ENCODE data around the gene PPP1R10. TPM values are rescaled to one million over a fixed set of nuclear protein-coding genes. Genes with fewer than 3 reads are reported as not detected.

PPP1R10 gene
- total RNA-seq, 2 donors from 2014 or later = 138 to 154 TPM

DNA sequence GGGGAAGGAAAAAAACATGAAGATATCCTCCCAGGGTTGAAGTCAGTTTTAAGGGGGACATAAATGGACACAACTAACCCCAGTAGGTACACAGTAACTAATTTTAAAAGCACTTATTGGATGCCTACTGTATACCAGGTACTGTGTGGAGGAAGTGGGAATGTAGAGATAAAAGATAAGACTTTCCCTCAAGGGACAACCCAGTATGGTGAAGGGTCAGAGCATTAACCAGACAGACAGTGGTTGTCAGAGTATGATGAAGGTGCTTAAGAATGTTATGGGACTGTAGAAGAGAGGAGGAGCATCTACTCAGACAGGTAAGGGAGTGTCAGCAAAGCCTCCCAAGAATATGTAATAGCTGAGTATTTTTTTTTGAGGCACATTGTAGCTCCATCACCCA lies 44.9 kb downstream of the PPP1R10 start:
- peak overlapping the region; percentile 98 for H3K27ac Mint-ChIP-seq
- peaks cover 10 to 20% of the 10 kb centered on the region in 2 donors for H3K36me3 Mint-ChIP-seq (ENCODE audit: insufficient read depth in 2 of 2)
- ATAC-seq (replicated peaks in 1 of 2) (no peak), DNase-seq (no peak)
- peak overlapping the region; percentile 91 to 98 for H3K4me3 Mint-ChIP-seq
- H3K9me3 Mint-ChIP-seq = no peaks in the 10 kb centered on the region
- H3K4me1 Mint-ChIP-seq (ENCODE audit: low read depth) = peaks cover 80% of the 10 kb centered on the region
- H3K27me3 Mint-ChIP-seq (ENCODE audit: low read depth) = no peaks in the 10 kb centered on the region

DNA sequence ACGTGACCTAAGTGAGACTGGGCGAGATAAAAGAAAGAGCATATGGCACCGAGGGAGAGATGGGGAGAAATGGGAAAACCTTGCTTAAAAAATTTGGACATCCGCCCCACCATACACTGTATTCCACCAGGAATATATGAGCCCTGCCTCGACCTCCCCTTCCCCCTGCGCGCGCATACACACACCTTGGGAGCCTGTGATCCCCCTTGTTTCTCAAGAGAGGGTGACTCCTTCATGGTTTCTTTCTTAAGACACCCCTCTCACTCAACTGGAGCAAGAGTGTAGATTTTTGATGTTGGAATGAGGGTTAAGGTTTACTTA lies 45.3 kb downstream of the PPP1R10 start:
- Mint-ChIP-seq H3K9me3 (no peaks in the 10 kb centered on the region), H3K4me3 (peak overlapping the region; percentile 91 to 98), H3K36me3 (ENCODE audit: insufficient read depth in 2 of 2) (peaks cover 6 to 16% of the 10 kb centered on the region in 2 donors), H3K27ac (peak overlapping the region; percentile 98), H3K4me1 (ENCODE audit: low read depth) (peaks cover 79% of the 10 kb centered on the region), H3K27me3 (ENCODE audit: low read depth) (no peaks in the 10 kb centered on the region)
- no peak for ATAC-seq (replicated peaks in 1 of 2)
- no peak for DNase-seq

DNA sequence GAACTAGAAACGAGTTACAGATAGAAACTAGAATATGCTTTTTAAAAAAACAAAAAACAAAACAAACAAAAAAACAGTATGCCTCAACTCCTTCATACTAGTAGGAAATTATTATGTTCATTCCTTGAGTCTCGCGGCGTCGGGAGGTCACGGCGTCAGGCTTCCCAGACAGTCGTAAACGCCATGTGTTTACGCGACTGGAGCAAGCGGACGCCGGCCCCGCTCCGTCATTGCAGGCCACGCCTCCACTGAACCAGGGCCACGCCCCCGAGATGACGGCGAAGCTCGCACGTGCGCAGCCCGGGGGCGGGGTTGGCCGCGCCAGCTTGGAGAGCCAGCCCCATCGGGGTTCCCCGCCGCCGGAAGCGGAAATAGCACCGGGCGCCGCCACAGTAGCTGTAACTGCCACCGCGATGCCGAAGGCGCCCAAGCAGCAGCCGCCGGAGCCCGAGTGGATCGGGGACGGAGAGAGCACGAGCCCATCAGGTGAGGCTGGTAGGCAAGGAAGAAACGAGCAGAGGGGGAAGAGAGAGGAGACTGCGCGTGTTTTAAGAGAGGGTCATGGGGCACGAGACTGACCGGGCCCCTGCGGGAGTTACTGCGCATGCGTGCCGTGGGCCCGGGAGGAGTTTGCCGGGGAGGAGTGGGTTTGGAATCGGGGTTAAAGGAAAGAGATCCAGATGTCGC lies 45.8 kb downstream of the PPP1R10 start, which contains the start of gene ABCF1:
Gene ABCF1 (plus strand): TSS at position 368 of the 687 bp plus-strand sequence. CDS start 46 bp downstream, at position 414.
- H3K4me3 Mint-ChIP-seq = peak within 1 kb of the TSS; percentile 91 to 98
- H3K36me3 Mint-ChIP-seq (ENCODE audit: insufficient read depth in 2 of 2) = peaks cover 3 to 12% of the 10 kb centered on the region in 2 donors
- no peaks in the 10 kb centered on the region for H3K27me3 Mint-ChIP-seq (ENCODE audit: low read depth)
- H3K4me1 Mint-ChIP-seq (ENCODE audit: low read depth) = peaks cover 74% of the 10 kb centered on the region
- ATAC-seq (replicated peaks in 1 of 2) = peak; percentile 93 to 96
- H3K9me3 Mint-ChIP-seq = no peaks in the 10 kb centered on the region
- peak; percentile 100 for DNase-seq
- H3K27ac Mint-ChIP-seq = peak within 1 kb of the TSS; percentile 98

DNA sequence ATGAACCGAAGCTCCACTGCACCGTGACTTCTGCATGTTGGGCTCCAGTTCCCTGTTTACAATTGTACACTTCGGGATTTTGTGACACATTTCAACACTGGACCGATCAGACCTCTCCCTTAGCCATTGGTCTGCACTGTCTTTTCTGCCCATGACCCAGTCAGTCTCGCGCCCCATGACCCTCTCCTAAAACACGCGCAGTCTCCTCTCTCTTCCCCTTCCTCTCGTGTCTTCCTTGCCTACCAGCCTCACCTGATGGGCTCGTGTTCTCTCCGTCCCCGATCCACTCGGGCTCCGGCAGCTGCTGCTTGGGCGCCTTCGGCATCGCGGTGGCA lies 46.3 kb downstream of the PPP1R10 start:
- H3K9me3 Mint-ChIP-seq = no peaks in the 10 kb centered on the region
- H3K27ac Mint-ChIP-seq = peak overlapping the region; percentile 98
- peak in 1 of 2 donors; percentile 5 for DNase-seq
- peaks cover 74% of the 10 kb centered on the region for H3K4me1 Mint-ChIP-seq (ENCODE audit: low read depth)
- no peaks in the 10 kb centered on the region for H3K27me3 Mint-ChIP-seq (ENCODE audit: low read depth)
- peaks cover 3 to 12% of the 10 kb centered on the region in 2 donors for H3K36me3 Mint-ChIP-seq (ENCODE audit: insufficient read depth in 2 of 2)
- peak; percentile 6 to 14 for ATAC-seq (replicated peaks in 1 of 2)
- H3K4me3 Mint-ChIP-seq = peak overlapping the region; percentile 91 to 98

DNA sequence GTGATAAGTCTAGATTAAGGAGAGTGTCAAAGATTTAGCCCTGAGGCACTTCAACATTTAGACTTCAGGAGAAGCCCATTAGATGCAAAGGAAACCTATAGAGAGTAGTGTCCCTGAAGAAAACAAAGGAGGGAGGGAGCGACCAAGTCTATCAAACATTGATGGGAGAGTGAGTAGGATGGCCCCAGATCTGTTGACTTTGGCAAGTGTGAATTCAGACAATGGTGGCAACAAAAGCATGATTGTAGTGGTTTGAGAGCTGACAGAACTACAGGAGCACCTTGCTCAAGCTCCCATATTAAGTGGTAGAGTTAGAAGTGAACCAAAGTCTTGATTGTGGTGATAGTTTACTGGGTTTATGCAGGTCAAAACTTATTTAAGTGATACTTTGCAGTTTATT lies 46.8 kb downstream of the PPP1R10 start:
- DNase-seq = no peak
- H3K27ac Mint-ChIP-seq = peak overlapping the region; percentile 11
- ATAC-seq (replicated peaks in 1 of 2) = no peak
- H3K4me1 Mint-ChIP-seq (ENCODE audit: low read depth) = peaks cover 72% of the 10 kb centered on the region
- no peaks in the 10 kb centered on the region for H3K27me3 Mint-ChIP-seq (ENCODE audit: low read depth)
- peak overlapping the region; percentile 91 to 98 for H3K4me3 Mint-ChIP-seq
- H3K9me3 Mint-ChIP-seq = no peaks in the 10 kb centered on the region
- H3K36me3 Mint-ChIP-seq (ENCODE audit: insufficient read depth in 2 of 2) = peaks cover 3 to 12% of the 10 kb centered on the region in 2 donors

DNA sequence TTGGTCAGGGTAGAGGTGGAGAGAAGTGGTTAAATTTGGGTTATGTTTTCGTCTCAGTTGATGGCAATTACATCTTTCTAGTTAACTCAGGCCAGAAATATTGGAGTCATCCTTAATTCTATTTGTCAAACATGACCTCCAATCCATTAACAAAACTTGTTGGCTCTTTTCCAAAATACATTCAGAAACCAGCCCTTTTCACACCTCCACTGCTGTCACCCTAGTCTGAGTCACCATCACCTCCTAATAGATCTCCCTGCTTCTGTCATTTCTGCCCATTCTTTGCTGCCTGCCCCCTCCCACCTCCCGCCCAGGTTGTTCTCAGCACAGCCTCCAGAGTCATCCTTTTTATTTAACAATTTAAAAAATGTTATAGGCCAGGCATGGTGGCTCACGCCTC lies 48.8 kb downstream of the PPP1R10 start:
- Mint-ChIP-seq H3K4me1 (ENCODE audit: low read depth) (peaks cover 64% of the 10 kb centered on the region), H3K36me3 (ENCODE audit: insufficient read depth in 2 of 2) (peaks cover 3 to 16% of the 10 kb centered on the region in 2 donors), H3K27ac (no peak overlapping the region), H3K27me3 (ENCODE audit: low read depth) (no peaks in the 10 kb centered on the region), H3K4me3 (peak overlapping the region in 1 of 2 donors; percentile 28), H3K9me3 (no peaks in the 10 kb centered on the region)
- peak; percentile 12 to 29 for ATAC-seq (replicated peaks in 1 of 2)
- DNase-seq = peak; percentile 31 to 54

DNA sequence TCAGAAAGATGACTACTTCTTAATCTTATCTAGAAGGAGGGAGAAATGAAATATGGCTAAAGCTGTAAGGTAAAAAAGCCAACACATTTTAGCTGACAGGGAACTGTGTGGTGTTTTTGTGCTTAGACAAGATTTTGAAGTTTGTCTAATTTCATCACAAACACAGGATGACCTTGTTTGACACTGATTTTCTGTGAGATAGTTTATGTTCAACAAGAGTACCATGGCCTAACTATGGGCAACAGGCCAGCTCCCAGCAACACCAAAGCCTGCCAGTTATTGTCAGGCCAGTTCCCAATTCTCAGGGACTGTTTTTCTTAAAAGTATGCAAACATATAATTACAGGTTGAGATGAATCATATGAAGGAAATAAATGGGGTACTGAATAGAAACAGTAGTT lies 51.3 kb downstream of the PPP1R10 start:
- Mint-ChIP-seq H3K4me1 (ENCODE audit: low read depth) (peaks cover 52% of the 10 kb centered on the region), H3K27me3 (ENCODE audit: low read depth) (no peaks in the 10 kb centered on the region), H3K27ac (no peak overlapping the region), H3K36me3 (ENCODE audit: insufficient read depth in 2 of 2) (peaks cover 3 to 20% of the 10 kb centered on the region in 2 donors), H3K4me3 (no peak overlapping the region), H3K9me3 (no peaks in the 10 kb centered on the region)
- DNase-seq (no peak), ATAC-seq (replicated peaks in 1 of 2) (no peak)

DNA sequence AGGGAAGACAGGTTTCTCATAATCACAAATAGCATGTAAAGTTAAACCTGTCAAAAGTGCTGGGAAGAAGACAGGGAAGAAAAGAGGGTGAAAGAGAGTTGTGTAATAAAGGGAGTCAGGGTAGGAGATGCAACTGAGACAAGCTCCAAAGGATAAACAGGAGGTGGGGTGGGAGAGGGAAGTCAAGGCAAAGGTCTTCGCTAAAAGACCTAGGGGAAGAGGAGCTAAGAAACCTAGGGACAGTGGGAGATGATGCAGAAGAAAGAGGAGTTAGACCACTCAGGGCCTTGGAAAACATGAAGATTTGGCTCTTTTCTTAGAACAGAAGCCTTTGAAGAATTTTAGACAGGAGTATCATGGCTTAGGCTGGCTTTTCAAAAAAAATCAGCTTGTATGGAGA lies 52.9 kb downstream of the PPP1R10 start:
- Mint-ChIP-seq H3K4me1 (ENCODE audit: low read depth) (peaks cover 50% of the 10 kb centered on the region), H3K27ac (peak overlapping the region; percentile 16), H3K27me3 (ENCODE audit: low read depth) (no peaks in the 10 kb centered on the region), H3K4me3 (no peak overlapping the region), H3K9me3 (no peaks in the 10 kb centered on the region), H3K36me3 (ENCODE audit: insufficient read depth in 2 of 2) (peaks cover 3 to 26% of the 10 kb centered on the region in 2 donors)
- ATAC-seq (replicated peaks in 1 of 2) = no peak
- DNase-seq = no peak

DNA sequence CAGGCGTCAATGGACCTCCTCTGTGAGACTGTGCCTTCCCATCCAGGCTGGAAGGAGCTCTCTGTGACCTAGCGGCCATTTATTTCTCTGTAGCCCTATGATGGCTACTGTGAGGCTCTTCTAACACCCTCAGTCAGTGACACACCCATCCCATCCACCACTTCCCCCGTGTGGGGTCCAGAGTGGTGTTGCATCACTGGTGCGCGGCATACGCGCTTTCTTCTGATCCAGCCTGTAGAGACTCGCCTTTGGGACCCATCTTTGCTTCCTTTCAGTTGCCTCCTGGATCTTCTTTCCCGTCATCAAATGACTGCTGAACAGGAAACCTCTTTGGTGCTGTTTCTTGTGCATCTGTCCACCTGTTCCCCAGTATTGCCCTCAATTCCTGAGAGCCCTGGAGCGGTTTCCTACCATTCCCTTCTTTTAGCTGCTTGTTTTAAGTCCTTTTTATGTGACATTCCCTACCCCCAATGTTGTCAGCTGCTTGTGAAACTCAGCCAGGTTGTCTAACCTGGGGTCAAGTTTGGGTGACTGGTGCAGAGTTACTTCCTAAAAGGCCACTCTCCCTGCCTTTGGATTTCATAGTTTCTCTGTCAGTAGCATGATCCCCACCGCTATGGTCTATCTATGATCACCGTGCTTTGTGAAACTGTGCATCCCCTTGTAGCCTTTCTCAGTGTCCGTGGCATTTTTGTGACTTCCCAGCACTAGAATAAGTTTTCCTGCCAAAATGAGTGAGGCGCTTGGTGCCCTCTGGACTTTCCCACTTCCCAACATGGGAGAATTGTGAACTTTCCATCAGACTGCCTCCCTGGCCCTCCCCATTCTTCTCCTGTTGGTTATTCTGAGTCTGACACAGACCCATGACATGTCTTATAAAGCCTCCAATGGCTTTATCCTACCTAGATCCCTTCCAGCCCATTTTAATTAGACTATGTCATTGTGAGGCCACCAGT lies 54.3 kb downstream of the PPP1R10 start:
- no peaks in the 10 kb centered on the region for H3K9me3 Mint-ChIP-seq
- peak overlapping the region; percentile 7 for H3K27ac Mint-ChIP-seq
- H3K36me3 Mint-ChIP-seq (ENCODE audit: insufficient read depth in 2 of 2) = peaks cover 3 to 26% of the 10 kb centered on the region in 2 donors
- no peak overlapping the region for H3K4me3 Mint-ChIP-seq
- H3K4me1 Mint-ChIP-seq (ENCODE audit: low read depth) = peaks cover 56% of the 10 kb centered on the region
- DNase-seq = no peak
- H3K27me3 Mint-ChIP-seq (ENCODE audit: low read depth) = no peaks in the 10 kb centered on the region
- ATAC-seq (replicated peaks in 1 of 2) = no peak

DNA sequence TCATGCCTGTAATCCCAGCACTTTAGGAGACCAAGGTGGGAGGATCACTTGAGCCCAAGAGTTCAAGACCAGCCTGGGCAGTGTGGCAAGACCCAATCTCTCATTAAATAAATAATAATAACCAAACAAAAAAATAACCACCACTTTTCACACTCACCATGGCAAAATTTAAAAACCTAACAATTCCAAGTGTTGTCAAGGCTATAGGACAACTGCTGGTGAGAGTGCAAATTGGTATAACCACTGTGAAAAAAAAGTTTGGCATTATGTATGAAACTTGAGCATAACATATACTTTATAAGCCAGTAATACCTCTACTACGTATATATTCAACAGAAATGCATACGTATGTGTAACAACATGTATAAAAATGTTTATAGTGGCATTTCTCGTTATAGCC lies 56.1 kb downstream of the PPP1R10 start:
- no peaks in the 10 kb centered on the region for H3K27me3 Mint-ChIP-seq (ENCODE audit: low read depth)
- H3K4me3 Mint-ChIP-seq = no peak overlapping the region
- H3K27ac Mint-ChIP-seq = peak overlapping the region; percentile 33
- DNase-seq = no peak
- peaks cover 56% of the 10 kb centered on the region for H3K4me1 Mint-ChIP-seq (ENCODE audit: low read depth)
- H3K9me3 Mint-ChIP-seq = no peaks in the 10 kb centered on the region
- ATAC-seq (replicated peaks in 1 of 2) = no peak
- peaks cover 8 to 30% of the 10 kb centered on the region in 2 donors for H3K36me3 Mint-ChIP-seq (ENCODE audit: insufficient read depth in 2 of 2)

DNA sequence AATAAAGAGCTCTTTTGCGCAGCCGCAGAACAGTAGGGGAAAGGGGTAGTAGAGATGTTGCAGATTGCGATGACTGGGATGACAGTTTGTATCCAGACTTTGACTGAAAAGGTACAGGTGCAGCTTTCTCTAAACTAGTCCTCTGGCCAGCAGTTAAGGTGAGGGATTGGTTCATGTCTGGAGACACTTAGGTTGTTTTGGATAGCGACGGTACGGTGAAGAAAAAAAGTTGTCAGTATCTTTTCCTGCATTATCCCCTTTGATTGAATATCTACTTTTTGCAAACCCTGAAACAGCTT lies 59.4 kb downstream of the PPP1R10 start:
- H3K4me3 Mint-ChIP-seq = peak overlapping the region; percentile 97 to 99
- peak in 1 of 2 donors; percentile 4 for ATAC-seq (replicated peaks in 1 of 2)

DNA sequence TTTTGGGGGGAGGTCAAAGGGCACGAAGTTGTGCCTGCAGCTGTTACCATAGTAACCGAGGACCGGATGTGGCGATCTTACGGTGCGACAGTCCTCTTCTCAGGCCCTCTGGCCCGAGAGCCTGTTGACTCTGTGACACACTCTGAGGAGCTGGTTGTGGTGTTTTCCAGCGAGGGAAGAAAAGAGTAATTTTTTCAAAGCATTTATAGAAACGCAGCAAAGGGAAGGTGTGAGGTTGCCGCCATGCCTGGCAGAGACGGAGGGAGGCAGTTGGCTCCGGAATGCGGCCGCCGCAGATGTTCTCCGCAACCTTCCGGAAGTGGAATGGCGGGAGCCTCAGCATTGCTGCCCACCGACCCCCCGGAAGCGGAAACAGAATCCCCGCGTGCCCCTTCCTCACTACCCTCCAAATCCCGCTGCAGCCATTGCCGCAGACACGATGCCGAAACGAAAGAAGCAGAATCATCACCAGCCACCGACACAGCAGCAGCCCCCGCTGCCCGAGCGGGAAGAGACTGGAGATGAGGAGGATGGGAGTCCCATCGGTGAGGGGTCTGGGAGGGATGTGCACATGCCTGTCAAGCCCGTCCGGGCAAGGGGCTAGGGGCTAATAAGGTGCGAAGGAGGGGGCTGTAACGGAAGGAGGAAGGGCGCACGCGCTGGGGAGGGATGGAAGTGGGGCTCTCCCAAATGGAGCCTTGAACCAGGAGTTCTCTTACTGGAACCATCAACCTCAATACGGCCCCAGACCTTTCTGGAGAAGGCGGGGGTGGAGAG lies 59.9 kb downstream of the PPP1R10 start, which contains the start of gene PRR3:
Gene PRR3 (plus strand): TSS at position 390 of the 777 bp plus-strand sequence. CDS start 50 bp downstream, at position 440.
- H3K4me1 Mint-ChIP-seq (ENCODE audit: low read depth) = peaks cover 63% of the 10 kb centered on the region
- H3K9me3 Mint-ChIP-seq = no peaks in the 10 kb centered on the region
- ATAC-seq (replicated peaks in 1 of 2) (peak; percentile 81 to 82), DNase-seq (peak; percentile 89 to 93)
- no peaks in the 10 kb centered on the region for H3K27me3 Mint-ChIP-seq (ENCODE audit: low read depth)
- H3K27ac Mint-ChIP-seq = peak within 1 kb of the TSS; percentile 97
- H3K36me3 Mint-ChIP-seq (ENCODE audit: insufficient read depth in 2 of 2) = peaks cover 10 to 21% of the 10 kb centered on the region in 2 donors
- peak within 1 kb of the TSS; percentile 97 to 99 for H3K4me3 Mint-ChIP-seq

More for the DNA sequence above, 59.4 kb downstream of the PPP1R10 start:
- Mint-ChIP-seq H3K9me3 (no peaks in the 10 kb centered on the region), H3K27me3 (ENCODE audit: low read depth) (no peaks in the 10 kb centered on the region), H3K4me1 (ENCODE audit: low read depth) (peaks cover 65% of the 10 kb centered on the region), H3K36me3 (ENCODE audit: insufficient read depth in 2 of 2) (peaks cover 10 to 23% of the 10 kb centered on the region in 2 donors), H3K27ac (peak overlapping the region; percentile 97)
- peak in 1 of 2 donors; percentile 61 for DNase-seq
